GM13976 (cell line): ENCODE measurements around the gene GRK5.

Experiments
- DNase-seq: peaks from one replicate; pipeline ENCODE4 v3.0.0; 2012; ENCODE audit warnings: low spot score
- CTCF ChIP-seq: IDR thresholded peaks from 2 replicates; pipeline ENCODE4 v1.5.1; 2012; ENCODE audit warnings: borderline replicate concordance, mild to moderate bottlenecking; ENCODE audit not compliant: insufficient read depth; ENCODE audit errors: extremely low read depth, missing control alignments, control extremely low read depth
- in situ Hi-C: fragments of 300-500 bp; cut with MboI; formaldehyde crosslinking; loops from one replicate; pipeline ENCODE4 v1.12.0; 2022; ENCODE audit warnings: low sequenced_read_pairs, mixed read lengths, inconsistent platforms; ENCODE audit not compliant: unreplicated experiment

The GRK5 gene

GRCh38 chr10:119496273-119496672 lies 288.9 kb downstream of the GRK5 start:
- in situ Hi-C loops = no loop called here
- TF ChIP-seq CTCF = no peak
- peak; percentile 58 for DNase-seq

DNA sequence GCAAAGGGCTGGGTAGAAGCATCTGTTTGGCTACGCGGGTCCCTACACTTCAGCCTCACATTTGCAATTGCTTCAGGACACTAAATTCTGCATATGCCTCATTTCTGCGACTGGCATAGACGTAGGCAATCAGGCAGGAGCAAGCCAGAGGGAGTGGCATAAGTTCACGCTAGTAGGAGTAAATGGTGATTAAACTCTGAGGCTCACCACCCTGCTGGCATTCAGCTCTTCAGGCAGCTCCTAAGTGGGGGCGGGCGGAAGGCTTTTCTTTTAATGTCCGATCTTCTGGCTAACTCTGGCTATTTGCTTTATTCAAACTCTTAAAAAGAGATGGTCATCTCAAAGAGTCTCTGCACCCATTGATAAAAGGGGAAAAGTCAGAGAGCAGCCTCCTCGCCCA lies 289.9 kb downstream of the GRK5 start:
- no peak for TF ChIP-seq CTCF
- DNase-seq = no peak
- in situ Hi-C loops = no loop called here

DNA sequence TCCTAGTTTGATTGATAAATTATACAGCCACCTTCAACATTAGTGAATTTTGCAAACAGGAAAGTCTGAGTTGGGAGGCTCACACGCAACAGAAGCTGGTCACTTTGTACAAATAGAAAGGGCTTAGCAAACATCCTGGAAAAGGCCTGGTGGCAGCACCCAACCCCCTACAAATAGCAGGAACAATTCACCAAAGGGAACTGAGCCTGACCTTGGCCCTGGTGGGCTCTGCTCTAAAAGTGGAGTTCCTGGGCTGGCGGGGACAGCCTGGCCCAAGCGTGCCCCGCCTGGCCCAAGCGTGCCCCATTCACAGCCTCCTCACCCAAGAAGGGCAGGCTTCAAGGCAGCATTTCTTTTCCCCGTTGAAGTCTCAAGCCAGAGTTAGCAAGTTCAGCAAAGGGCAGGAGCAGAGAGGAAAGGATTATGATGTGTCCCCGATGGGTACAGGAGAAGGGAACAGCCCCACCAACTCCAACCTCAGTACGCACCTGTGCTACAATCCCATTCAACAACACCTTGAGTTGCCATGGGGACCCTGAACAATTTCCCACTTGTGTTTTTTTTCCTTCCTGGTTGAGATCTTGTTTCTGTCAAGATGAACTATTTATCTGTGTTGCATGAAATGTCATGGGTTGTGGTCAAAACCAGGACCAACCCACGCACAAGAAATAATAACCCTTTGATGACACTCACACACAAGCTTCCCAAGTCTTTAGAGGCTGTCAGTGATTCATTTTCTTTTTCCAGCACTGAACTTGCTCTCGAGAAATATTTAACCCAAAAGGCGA lies 291.7 kb downstream of the GRK5 start:
- no peak for DNase-seq
- in situ Hi-C loops = no loop called here
- TF ChIP-seq CTCF = no peak

GRCh38 chr10:119499677-119500002 lies 292.3 kb downstream of the GRK5 start:
- DNase-seq = no peak
- TF ChIP-seq CTCF = no peak
- in situ Hi-C loops = no loop called here

DNA sequence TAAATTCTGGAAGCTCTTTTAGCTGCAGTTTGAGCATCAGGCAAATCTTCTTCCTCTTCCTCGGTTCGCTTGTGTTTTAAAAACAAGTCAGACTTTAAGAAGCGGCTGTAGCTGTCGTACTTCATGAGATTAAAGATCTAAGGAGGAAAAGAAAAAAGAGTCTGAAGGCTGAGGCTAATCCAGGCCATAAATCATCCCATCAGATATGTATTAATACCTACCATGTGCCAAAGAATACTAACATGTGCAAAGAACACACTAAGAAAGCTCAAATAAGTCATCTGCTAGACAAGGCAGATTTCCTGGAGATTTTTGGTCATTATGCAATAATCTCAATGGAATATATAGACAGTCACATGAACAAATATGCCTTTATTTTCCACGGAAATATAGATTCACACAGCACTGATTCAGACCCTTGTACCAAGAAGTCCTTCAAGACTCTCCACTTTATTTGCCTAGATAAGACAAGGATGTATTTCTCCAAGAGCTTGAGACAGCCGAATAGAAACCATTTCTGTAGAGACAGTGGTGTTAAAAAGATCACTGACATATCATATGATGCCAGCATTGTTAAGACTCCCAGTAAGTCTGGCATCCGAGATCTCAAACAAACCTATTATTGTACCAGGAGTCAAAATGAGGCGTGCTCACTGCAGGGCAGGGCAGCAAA lies 292.9 kb downstream of the GRK5 start:
- no peak for TF ChIP-seq CTCF
- DNase-seq = no peak
- in situ Hi-C loops = no loop called here

GRCh38 chr10:119500821-119501220 lies 293.4 kb downstream of the GRK5 start:
- DNase-seq = no peak
- in situ Hi-C loops = no loop called here
- TF ChIP-seq CTCF = no peak
